ENCODE results near the gene ATP5F1B. TPM values are rescaled to one million over a fixed set of nuclear protein-coding genes. Genes with fewer than 3 reads are reported as not detected.

The ATP5F1B gene
- total and polyA plus RNA-seq, 9 of the 15 experiments (the other 6 are each of a cell fraction or from before 2014, with no cell fraction given), result 908 to 3,125 (median 1,482) TPM

GRCh38 chr12:56687223-56688128 lies 41.7 kb upstream of the ATP5F1B start (continued):
- no peak for TF ChIP-seq ETS2 (tag; IDR thresholded peaks at IDR 0.05; ENCODE audit: borderline replicate concordance, poor library complexity, severe bottlenecking)
- no peak for TF ChIP-seq ELF1 (tag; IDR thresholded peaks at IDR 0.05)
- TF ChIP-seq TSHZ1 (CRISPR knock-in tag; IDR thresholded peaks at IDR 0.05), result no peak
- TF ChIP-seq IRF2 (CRISPR knock-in tag; IDR thresholded peaks at IDR 0.05), result no peak
- no peak for TF ChIP-seq ZNF277 (CRISPR knock-in tag; IDR thresholded peaks at IDR 0.05; ENCODE audit: borderline replicate concordance)
- TF ChIP-seq NFXL1 (CRISPR knock-in tag; IDR thresholded peaks at IDR 0.05), result no peak
- TF ChIP-seq ZSCAN29 (IDR thresholded peaks at IDR 0.05), result peak; percentile 67
- TF ChIP-seq ZNF778 (CRISPR knock-in tag; IDR thresholded peaks at IDR 0.05), result no peak
- 0 out of 2 replicates have a peak, but pooled peaks have one; percentile 16 for TF ChIP-seq HDAC2 (IDR thresholded peaks at IDR 0.05)
- no peak for TF ChIP-seq FOXJ2 (tag; IDR thresholded peaks at IDR 0.05)
- no peak for TF ChIP-seq SRSF1 (IDR thresholded peaks at IDR 0.05; ENCODE audit: low read depth, low read length)
- no peak for TF ChIP-seq RCOR1 (IDR thresholded peaks at IDR 0.05; ENCODE audit: borderline replicate concordance in 1 of 2, low read depth in 2 of 2, low read length in 2 of 2)
- TF ChIP-seq POLR2AphosphoS2 (IDR thresholded peaks at IDR 0.05; ENCODE audit: low read length), result no peak
- TF ChIP-seq ZNF165 (CRISPR knock-in tag; IDR thresholded peaks at IDR 0.05; ENCODE audit: borderline replicate concordance), result no peak
- TF ChIP-seq MTA1 (IDR thresholded peaks at IDR 0.05; ENCODE audit: borderline replicate concordance), result no peak
- peak; percentile 61 for TF ChIP-seq BRD9 (IDR thresholded peaks at IDR 0.05; ENCODE audit: low read depth, partially characterized antibody)
- TF ChIP-seq NR1H2 (CRISPR knock-in tag; IDR thresholded peaks at IDR 0.05), result no peak; the same call in 1 of the 2 replicates
- TF ChIP-seq PTBP1 (IDR thresholded peaks at IDR 0.05; ENCODE audit: low read depth, low read length), result no peak
- no peak for TF ChIP-seq ZNF324 (CRISPR knock-in tag; IDR thresholded peaks at IDR 0.05)
- TF ChIP-seq PCBP1 (IDR thresholded peaks at IDR 0.05; ENCODE audit: low read depth, low read length, poor library complexity, severe bottlenecking), result peak; percentile 69
- no peak for TF ChIP-seq FOXK1 (CRISPR knock-in tag; IDR thresholded peaks at IDR 0.05; ENCODE audit: borderline replicate concordance)
